Measurements from ENCODE around the gene AFAP1.

AFAP1 gene

DNA sequence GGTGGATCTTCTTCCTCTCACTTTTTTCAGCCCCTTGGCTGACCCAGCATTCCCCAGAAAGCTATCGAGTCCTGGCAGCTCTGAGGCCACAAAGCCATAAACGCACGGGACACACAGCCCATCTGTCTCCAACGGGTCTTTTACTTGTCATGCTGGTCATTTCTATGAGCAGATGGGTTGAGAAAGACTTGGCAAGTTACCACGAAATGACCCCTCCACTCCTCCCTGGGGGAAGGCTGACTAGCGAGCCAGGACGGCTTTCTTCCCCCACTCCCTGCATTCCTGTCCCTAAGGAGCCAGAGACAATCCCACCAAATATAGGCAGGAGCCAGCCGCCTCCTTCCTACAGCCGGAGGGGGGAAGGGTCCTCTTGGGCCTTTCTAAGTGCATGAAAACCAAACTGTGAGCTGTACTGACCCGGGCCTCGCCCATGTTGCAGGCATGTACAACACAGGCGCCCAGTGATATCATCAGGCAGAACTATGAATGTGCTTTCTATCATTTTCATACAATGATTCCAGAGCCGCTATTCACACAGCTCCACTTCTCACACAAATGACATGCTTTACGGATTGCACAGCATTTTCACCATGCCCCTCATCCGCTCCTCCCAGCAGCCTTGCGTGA is 28.6 kb downstream of the AFAP1 start:
- DNase-seq, result no peak

DNA sequence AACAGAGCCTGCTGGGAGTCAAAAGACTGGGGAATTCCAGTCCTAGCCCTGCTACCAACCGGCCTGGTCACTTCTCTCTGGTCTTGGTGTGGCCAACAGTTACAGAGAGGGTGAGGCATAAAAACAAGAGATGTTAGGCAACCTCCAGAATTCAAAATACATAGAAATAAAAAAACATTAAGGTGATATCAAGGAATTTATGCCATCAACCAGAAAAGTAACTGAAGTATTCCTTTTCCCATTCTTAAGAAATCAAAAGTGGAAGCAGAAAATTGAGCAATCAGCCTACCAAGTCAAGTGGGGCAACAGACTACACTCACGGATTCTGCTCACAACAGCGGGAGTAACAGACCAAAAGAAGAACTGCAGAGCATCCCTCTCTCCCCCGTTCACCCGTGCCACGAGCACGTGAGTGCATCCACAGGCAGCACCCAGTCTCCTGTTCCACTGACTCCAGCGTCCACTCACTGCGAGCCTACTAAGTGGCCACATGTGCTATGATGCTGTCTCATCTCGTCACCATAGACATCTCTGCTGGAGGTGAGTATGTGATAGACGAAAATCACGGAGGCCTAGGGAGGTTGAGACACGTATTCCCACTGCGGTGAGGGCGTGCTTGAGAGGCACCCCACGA is 29.3 kb downstream of the AFAP1 start:
- DNase-seq, result no peak

- DNase-seq, result no peak
Measured at GRCh38 chr4:7909463-7910262, 30.0 kb downstream of the AFAP1 start.

- no peak for DNase-seq
Measured at GRCh38 chr4:7908668-7909067, 31.0 kb downstream of the AFAP1 start.

DNA sequence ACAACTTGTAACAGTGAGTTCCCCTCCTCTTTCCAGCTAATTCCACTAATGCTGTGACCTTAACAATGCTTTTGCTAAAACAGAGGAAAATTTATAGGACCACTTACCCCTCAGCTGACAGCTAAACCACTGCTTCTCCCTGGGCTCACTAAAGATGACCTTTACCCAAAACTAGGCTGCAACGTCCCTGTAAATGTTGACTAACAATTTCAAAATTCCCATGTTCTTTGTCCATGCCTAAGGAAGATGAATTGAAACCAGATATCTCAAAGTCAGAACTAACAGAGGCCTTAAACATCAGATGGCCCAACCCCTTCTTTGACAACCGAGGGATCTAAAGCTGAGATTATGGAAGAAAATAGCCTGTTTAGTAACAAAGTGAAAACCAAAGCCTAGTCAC is 32.5 kb downstream of the AFAP1 start:
- no peak for DNase-seq

- no peak for DNase-seq
Measured at GRCh38 chr4:7906171-7906701, 33.4 kb downstream of the AFAP1 start.

DNA sequence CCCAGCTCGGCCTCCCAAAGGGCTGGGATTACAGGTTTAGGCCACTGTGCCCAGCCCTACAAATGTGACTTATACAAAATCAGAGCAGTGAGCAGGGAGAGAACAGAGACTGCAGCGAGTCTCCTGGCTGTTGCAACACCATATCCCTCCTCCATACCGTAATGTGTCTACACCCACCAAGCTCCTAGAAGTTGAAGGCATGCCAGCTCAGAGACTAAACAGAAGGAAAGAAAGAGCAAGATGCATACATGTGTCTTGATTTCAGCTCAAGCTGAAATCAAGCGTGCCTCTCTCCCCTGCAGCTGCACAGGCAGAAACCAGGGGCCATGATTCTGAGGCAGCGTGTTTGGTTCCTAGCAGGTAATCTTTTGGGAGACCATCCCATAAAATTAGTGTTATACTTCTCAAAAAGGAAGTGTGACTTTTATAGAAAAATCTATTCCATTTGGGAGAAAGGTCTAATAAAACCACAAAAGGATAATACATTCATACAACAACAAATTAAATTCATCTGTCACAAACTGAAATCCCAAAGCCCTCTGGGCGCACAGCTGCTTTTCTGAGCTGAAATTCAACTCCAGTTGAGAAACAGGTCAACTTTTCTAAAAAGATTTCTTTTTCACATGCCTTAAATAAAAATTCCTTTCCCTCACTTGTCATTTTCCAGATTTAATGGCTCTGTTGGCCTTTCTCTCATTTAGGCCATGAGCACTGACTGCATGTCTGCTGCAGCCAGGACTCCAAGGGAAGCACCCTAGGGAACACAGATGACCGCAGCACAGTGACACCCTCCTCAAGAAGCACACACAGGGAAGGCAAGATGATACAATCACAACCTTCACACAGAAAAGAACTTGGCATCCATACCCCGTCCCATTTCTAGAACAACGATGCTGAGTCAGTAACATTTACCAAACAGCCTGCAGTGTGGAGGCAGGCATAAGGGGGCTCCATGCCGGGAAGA is 34.4 kb downstream of the AFAP1 start:
- DNase-seq, result no peak

- no peak for DNase-seq
Measured at GRCh38 chr4:7903791-7904516, 35.7 kb downstream of the AFAP1 start.

DNA sequence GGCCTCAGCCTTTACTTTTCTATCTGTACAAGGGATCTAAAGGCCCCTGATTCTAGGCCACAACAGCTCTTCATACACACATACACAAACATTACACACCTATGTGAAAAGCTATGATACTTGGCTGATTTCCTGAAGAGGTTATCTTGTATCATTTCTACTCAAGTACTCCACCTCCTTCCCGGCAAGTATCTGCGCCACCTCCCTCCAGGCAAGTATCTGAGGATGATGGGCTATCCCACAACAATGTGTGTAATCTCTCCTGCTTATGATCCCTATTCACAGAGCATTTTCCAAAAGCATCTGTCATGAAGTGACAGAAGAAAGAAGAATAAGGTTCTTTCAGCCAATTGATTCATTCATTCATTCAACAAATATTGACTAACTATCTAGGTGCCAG is 36.8 kb downstream of the AFAP1 start:
- no peak for DNase-seq

- no peak for DNase-seq
Measured at GRCh38 chr4:7902101-7902553, 37.5 kb downstream of the AFAP1 start.

DNA sequence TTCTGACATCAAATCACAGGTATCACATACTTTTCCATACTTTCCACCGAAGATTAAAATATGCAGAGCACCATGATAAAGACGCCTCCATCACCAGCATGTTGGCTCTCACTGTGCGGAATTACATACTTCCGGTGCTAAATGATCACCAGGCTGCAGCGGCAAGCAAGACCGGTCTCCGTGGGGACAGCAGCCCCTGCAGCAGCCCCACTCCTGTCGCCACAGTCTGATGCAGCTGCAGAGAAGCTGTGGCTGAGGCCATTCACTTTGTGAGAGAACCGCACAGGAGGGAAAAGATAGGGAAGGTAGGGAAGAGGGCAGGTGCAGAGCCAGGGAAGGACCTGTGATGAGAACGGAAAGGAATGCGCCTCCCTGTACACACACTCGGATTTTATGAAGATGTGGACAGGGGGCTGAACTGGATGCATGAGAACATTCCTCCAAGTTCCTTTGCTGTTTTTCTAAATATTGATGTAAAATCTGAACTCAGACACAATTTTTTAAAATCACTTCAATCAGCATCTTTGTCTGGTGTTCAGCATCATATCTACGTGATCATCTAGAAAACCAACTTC is 38.3 kb downstream of the AFAP1 start:
- no peak for DNase-seq

DNA sequence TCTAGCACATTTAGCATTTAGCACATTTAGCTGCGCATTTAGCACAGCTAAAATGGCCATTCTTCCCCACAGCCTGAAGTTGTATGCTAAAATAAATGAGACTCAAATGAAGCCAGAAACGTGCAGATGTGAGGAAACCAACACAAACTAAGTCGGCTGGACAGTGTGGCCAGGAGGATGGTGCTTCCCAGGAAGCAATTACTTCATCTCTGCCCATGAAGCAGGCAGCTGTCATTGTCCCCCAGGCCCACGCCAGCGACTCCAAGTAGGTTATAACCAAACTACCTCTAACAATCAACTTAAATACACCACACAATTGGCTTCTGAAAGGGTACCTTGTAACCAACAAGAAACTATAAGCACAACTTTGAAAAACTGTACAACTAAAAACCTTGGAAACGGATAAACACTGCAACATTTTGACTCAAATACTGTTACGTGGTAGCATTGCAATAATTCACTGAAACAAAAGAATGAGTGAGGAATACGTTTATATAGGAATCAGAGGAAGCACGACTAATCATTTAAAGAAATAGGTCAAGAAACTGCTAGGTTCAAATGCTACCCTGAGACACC is 39.2 kb downstream of the AFAP1 start:
- no peak for DNase-seq

DNA sequence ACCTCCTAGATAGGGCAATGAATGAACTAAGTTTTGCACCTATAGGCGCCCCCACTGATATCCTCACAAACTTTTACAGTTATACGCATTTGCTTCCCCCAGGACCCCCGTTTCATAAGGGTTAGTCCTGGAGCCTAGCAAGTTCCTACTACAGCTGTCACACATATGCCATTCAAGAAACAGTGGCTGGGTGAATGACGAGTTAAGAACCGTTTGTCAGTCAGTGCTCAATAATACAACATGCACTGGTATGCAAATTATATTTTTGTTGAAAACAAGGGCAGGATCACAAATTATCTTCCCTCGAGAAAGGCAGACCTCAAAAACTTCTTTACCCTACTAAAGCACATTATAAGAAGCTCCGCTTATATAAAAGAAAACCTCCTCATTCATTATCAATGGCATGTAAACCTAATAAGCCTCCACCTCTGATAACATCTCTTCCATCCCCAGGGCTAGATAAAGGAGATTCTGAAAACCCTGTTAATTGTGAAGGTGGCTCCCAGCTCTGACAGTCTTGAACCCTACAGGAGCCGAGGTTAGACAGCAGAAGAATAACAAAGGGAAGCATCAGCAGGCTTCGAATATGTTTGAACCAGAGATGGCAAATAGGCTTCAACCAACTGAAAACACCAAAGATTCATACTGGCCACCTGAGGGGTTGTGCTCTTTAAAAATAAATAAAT is 40.3 kb downstream of the AFAP1 start:
- no peak for DNase-seq

GRCh38 chr4:7898385-7898784 is 41.3 kb downstream of the AFAP1 start:
- no peak for DNase-seq

- DNase-seq, result no peak
Measured at GRCh38 chr4:7897811-7898210, 41.9 kb downstream of the AFAP1 start.

GRCh38 chr4:7894677-7895181 is 44.9 kb downstream of the AFAP1 start:
- no peak for DNase-seq

- DNase-seq, result no peak
Measured at GRCh38 chr4:7894098-7894676, 45.5 kb downstream of the AFAP1 start.

- no peak for DNase-seq
Measured at GRCh38 chr4:7893539-7893938, 46.1 kb downstream of the AFAP1 start.

- DNase-seq, result no peak
Measured at GRCh38 chr4:7892212-7893019, 47.2 kb downstream of the AFAP1 start.

All from stimulated activated CD4-positive, alpha-beta T cell treated with anti-CD3 and anti-CD28 coated beads, Interleukin-4, amount 100 ng/mL, for 1 hour (primary cell).